ENCODE data around the gene HPS5. TPM values are rescaled to one million over a fixed set of nuclear protein-coding genes. Genes with fewer than 3 reads are reported as not detected.

Gene HPS5
- total and polyA plus RNA-seq, 12 donors = 10.5 to 49.3 (median 22.2) TPM

- 0 to 14% (median 1%) methylated on average over 1 of the region's 1 CpG for WGBS, 4 donors
- H3K9me3 ChIP-seq (replicated peaks in 1 of 3) = no peaks in the 10 kb centered on the region
- TF ChIP-seq, protein P1, sequence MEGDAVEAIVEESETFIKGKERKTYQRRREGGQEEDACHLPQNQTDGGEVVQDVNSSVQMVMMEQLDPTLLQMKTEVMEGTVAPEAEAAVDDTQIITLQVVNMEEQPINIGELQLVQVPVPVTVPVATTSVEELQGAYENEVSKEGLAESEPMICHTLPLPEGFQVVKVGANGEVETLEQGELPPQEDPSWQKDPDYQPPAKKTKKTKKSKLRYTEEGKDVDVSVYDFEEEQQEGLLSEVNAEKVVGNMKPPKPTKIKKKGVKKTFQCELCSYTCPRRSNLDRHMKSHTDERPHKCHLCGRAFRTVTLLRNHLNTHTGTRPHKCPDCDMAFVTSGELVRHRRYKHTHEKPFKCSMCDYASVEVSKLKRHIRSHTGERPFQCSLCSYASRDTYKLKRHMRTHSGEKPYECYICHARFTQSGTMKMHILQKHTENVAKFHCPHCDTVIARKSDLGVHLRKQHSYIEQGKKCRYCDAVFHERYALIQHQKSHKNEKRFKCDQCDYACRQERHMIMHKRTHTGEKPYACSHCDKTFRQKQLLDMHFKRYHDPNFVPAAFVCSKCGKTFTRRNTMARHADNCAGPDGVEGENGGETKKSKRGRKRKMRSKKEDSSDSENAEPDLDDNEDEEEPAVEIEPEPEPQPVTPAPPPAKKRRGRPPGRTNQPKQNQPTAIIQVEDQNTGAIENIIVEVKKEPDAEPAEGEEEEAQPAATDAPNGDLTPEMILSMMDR (IDR thresholded peaks at IDR 0.05) = peak; percentile 52 to 80 (median 72)
- no peak for TF ChIP-seq POLR2A (IDR thresholded peaks at IDR 0.05)
- intact Hi-C loops (cut with DNase I) = no loop called here
- no peaks in the 10 kb centered on the region for H3K4me1 ChIP-seq (replicated peaks in 1 of 2)
- no peaks in the 10 kb centered on the region for H3K36me3 ChIP-seq (replicated peaks in 1 of 2)
- H3K27me3 ChIP-seq = no peaks in the 10 kb centered on the region
- H3K4me3 ChIP-seq = no peak overlapping the region
- peak; percentile 47 to 79 (median 55) for DNase-seq
- no peak overlapping the region for H3K27ac ChIP-seq
Observed at GRCh38 chr11:18243783-18244362, 78.1 kb downstream of the HPS5 start.

DNA sequence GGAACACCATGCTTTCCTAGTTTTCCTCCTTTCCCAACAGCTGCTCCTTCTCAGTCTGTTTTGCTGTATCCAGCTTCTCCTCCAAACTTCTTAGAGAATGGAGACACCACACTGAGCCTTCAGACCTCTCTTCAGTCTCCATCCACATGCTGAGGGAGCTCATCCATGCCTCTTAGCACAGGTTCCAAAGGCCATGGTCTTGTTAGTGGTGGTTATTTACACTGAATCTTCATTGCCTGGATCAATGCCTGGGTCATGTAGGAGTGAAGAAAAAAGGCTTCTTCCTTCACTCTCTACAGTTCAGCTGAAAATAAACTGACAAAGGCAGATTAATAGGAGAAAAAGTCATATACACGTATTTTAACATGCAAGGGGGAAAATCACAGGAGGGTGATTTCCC lies 82.3 kb downstream of the HPS5 start:
- Histone ChIP-seq H3K4me3 (no peak overlapping the region), H3K27ac (no peak overlapping the region), H3K4me1 (replicated peaks in 1 of 2) (no peaks in the 10 kb centered on the region), H3K9me3 (replicated peaks in 1 of 3) (peaks cover 0 to 3% (median 0%) of the 10 kb centered on the region in 3 donors), H3K27me3 (no peaks in the 10 kb centered on the region), H3K36me3 (replicated peaks in 1 of 2) (no peaks in the 10 kb centered on the region)
- WGBS, 4 donors = 50 to 71% (median 71%) methylated on average over 1 of the region's 1 CpG
- TF ChIP-seq, protein P1 (IDR thresholded peaks at IDR 0.05) = no peak
- no peak for TF ChIP-seq POLR2A (IDR thresholded peaks at IDR 0.05)
- DNase-seq = no peak
- intact Hi-C loops (cut with DNase I) = no loop called here

DNA sequence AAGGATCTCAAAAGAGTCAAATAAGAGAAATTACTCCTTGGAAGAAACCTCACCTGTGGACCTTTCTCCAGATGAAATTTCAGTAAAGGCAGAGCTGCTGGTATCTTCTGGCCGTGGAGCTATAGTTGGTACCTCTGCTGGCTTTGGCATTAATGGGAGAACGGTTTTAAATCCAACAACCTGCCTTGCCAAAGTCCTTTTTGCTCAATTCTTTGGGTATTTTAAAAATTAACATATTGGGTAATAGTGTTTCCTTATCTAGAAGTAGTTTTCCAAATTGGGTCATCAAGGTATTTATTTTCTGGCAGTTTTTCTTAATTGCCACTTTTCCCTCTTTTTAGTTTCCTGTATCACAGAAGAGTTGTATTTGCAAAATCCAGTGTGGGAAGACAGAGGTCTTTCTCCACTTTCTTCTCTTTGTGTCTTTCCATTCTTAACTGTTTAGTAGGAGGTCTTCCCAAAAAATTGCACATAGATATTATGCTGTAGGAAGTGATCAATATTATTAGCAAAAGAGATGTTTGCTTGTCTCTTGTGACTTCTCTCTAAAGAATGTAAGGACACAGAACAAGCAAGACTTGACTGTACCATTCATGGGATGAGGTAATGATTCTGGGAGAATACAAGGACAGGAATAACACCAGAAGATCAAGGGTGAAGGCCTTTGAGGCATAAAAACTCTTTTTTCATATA lies 85.1 kb downstream of the HPS5 start, which contains the start of gene SAA4:
Gene SAA4 (minus strand): TSS at position 139 of the 693 bp plus-strand sequence. CDS start 876 bp downstream, outside the sequence.
- Histone ChIP-seq H3K4me3 (no peak within 1 kb of the TSS), H3K4me1 (replicated peaks in 1 of 2) (no peaks in the 10 kb centered on the region), H3K27me3 (no peaks in the 10 kb centered on the region), H3K9me3 (replicated peaks in 1 of 3) (peaks cover 0 to 3% (median 0%) of the 10 kb centered on the region in 3 donors), H3K36me3 (replicated peaks in 1 of 2) (no peaks in the 10 kb centered on the region), H3K27ac (no peak within 1 kb of the TSS)
- 63 to 84% (median 69%) methylated on average over 2 of the region's 2 CpGs for WGBS, 4 donors
- no peak for TF ChIP-seq POLR2A (IDR thresholded peaks at IDR 0.05)
- TF ChIP-seq, protein P1 (IDR thresholded peaks at IDR 0.05) = no peak
- no peak for DNase-seq
- intact Hi-C loops (cut with DNase I) = no loop called here

DNA sequence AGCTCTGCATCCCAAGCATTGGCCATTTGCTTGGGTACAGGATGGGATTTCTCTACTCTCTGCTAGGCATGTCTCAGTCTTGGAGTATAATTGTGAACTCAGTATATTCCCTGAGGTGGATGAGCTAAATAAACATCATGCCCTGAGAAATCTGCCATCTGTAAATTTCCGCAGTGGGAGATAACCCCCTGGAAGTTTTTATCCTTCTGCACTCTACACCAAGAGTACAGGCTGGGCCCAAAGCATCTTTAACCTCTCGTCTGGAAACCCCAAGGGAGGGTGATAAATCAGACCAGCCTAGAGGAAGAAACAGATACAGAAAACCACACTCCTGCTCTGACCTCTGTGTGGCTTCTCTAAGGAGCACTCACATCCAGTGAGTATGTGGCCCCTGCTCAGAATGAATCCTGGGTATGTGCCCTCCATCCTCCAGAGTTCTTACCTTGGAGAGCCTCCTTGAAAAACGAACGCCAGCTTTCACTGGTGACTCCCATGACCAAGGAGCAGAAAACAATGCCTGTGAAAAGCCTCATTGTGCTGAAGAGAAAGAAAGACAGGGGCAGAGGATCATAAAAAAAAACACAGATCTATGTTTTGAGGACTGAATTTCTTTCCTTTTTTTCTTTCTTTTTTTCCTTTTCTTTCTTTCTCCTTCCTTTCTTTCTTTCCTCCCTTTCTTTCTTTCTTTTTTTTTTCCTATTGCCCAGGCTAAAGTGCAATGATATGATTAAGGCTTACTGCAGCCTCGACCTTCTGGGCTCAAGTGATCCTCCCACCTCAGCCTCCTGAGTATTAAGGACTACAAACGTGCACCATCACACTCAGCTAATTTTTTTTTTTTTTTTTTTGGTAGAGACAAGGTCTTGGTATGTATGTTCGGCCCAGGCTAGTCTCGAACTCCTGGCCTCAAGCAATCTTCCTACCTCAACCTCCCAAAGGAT lies 86.3 kb downstream of the HPS5 start:
- Histone ChIP-seq H3K27ac (no peak overlapping the region), H3K4me3 (no peak overlapping the region), H3K27me3 (no peaks in the 10 kb centered on the region), H3K36me3 (replicated peaks in 1 of 2) (no peaks in the 10 kb centered on the region), H3K9me3 (replicated peaks in 1 of 3) (peaks cover 0 to 3% (median 0%) of the 10 kb centered on the region in 3 donors), H3K4me1 (replicated peaks in 1 of 2) (no peaks in the 10 kb centered on the region)
- 54 to 64% (median 59%) methylated on average over 8 of the region's 8 CpGs for WGBS, 4 donors
- TF ChIP-seq, protein P1 (IDR thresholded peaks at IDR 0.05) = no peak
- TF ChIP-seq POLR2A (IDR thresholded peaks at IDR 0.05) = no peak
- intact Hi-C loops (cut with DNase I) = no loop called here
- no peak for DNase-seq

Data from adrenal gland (tissue), 12 donors.